Measurements from ENCODE around the gene AHNAK. TPM values are rescaled to one million over a fixed set of nuclear protein-coding genes. Genes with fewer than 3 reads are reported as not detected.

AHNAK gene
- total RNA-seq, 1 donor from 2014 or later, result 14.9 TPM

- no peak overlapping the region for H3K4me3 ChIP-seq
Measured at GRCh38 chr11:62456630-62457029, 90.0 kb downstream of the AHNAK start.

GRCh38 chr11:62452839-62453468 lies 93.7 kb downstream of the AHNAK start:
- no peaks in the 10 kb centered on the region for H3K9me3 Mint-ChIP-seq
- H3K4me1 ChIP-seq, result no peaks in the 10 kb centered on the region
- no peak overlapping the region for H3K4me3 ChIP-seq
- no peaks in the 10 kb centered on the region for H3F3A ChIP-seq (ENCODE audit: low read depth)
- peaks cover 9% of the 10 kb centered on the region for H3K27me3 Mint-ChIP-seq (ENCODE audit: insufficient read depth, low read depth)
- no peak overlapping the region for H3K9ac ChIP-seq
- H3K27ac ChIP-seq, result no peak overlapping the region
- H3K27me3 ChIP-seq, result no peaks in the 10 kb centered on the region
- peaks cover 8% of the 10 kb centered on the region for H3K4me1 Mint-ChIP-seq
- no peaks in the 10 kb centered on the region for H3K79me2 ChIP-seq (ENCODE audit: low read depth)
- no peak overlapping the region for H3K4me2 ChIP-seq
- no peak overlapping the region for H3K4me3 Mint-ChIP-seq
- DNase-seq (ENCODE audit: low spot score), result no peak
- TF ChIP-seq EZH2 (IDR thresholded peaks at IDR 0.05) (no peak), EZH2phosphoT487 (IDR thresholded peaks at IDR 0.05) (no peak), CTCF (IDR thresholded peaks at IDR 0.05) (no peak)
- H4K20me1 ChIP-seq (ENCODE audit: low read depth), result no peaks in the 10 kb centered on the region
- H3K27ac Mint-ChIP-seq, result no peak overlapping the region
- H3K36me3 ChIP-seq, result no peaks in the 10 kb centered on the region
- no peak overlapping the region for H2AFZ ChIP-seq (replicated peaks)
- H3K36me3 Mint-ChIP-seq, result no peaks in the 10 kb centered on the region
- no peaks in the 10 kb centered on the region for H3K9me3 ChIP-seq (ENCODE audit: low read depth)

More at GRCh38 chr11:62456630-62457029, 90.0 kb downstream of the AHNAK start:
- Histone ChIP-seq H3K36me3 (no peaks in the 10 kb centered on the region), H3K27ac (no peak overlapping the region), H3F3A (ENCODE audit: low read depth) (no peaks in the 10 kb centered on the region), H3K9me3 (ENCODE audit: low read depth) (no peaks in the 10 kb centered on the region), H2AFZ (replicated peaks) (no peak overlapping the region), H3K79me2 (ENCODE audit: low read depth) (no peaks in the 10 kb centered on the region), H3K4me1 (no peaks in the 10 kb centered on the region), H3K4me2 (no peak overlapping the region), H4K20me1 (ENCODE audit: low read depth) (no peaks in the 10 kb centered on the region), H3K27me3 (no peaks in the 10 kb centered on the region), H3K9ac (no peak overlapping the region)
- DNase-seq (ENCODE audit: low spot score), result no peak
- Mint-ChIP-seq H3K27me3 (ENCODE audit: insufficient read depth, low read depth) (peaks cover 9% of the 10 kb centered on the region), H3K4me3 (no peak overlapping the region), H3K4me1 (peaks cover 8% of the 10 kb centered on the region), H3K36me3 (no peaks in the 10 kb centered on the region), H3K9me3 (no peaks in the 10 kb centered on the region), H3K27ac (no peak overlapping the region)
- TF ChIP-seq CTCF (IDR thresholded peaks at IDR 0.05), result no peak
- no peak for TF ChIP-seq EZH2 (IDR thresholded peaks at IDR 0.05)
- TF ChIP-seq EZH2phosphoT487 (IDR thresholded peaks at IDR 0.05), result no peak

- H3K27ac Mint-ChIP-seq, result no peak overlapping the region
- no peak overlapping the region for H3K27ac ChIP-seq
- no peaks in the 10 kb centered on the region for H3K36me3 Mint-ChIP-seq
- no peak overlapping the region for H3K9ac ChIP-seq
- no peak for DNase-seq (ENCODE audit: low spot score)
- TF ChIP-seq EZH2 (IDR thresholded peaks at IDR 0.05) (no peak), EZH2phosphoT487 (IDR thresholded peaks at IDR 0.05) (no peak), CTCF (IDR thresholded peaks at IDR 0.05) (no peak)
- H4K20me1 ChIP-seq (ENCODE audit: low read depth), result no peaks in the 10 kb centered on the region
- H3F3A ChIP-seq (ENCODE audit: low read depth), result no peaks in the 10 kb centered on the region
- H3K27me3 ChIP-seq, result no peaks in the 10 kb centered on the region
- H2AFZ ChIP-seq (replicated peaks), result no peak overlapping the region
- H3K79me2 ChIP-seq (ENCODE audit: low read depth), result no peaks in the 10 kb centered on the region
- H3K9me3 Mint-ChIP-seq, result no peaks in the 10 kb centered on the region
- no peak overlapping the region for H3K4me2 ChIP-seq
- no peaks in the 10 kb centered on the region for H3K36me3 ChIP-seq
- H3K4me3 Mint-ChIP-seq, result no peak overlapping the region
- peaks cover 9% of the 10 kb centered on the region for H3K27me3 Mint-ChIP-seq (ENCODE audit: insufficient read depth, low read depth)
- no peaks in the 10 kb centered on the region for H3K9me3 ChIP-seq (ENCODE audit: low read depth)
- no peaks in the 10 kb centered on the region for H3K4me1 ChIP-seq
- no peak overlapping the region for H3K4me3 ChIP-seq
- peaks cover 8% of the 10 kb centered on the region for H3K4me1 Mint-ChIP-seq
Measured at GRCh38 chr11:62452261-62452660, 94.3 kb downstream of the AHNAK start.
